Body of pancreas (tissue), 4 donors: Measurements from ENCODE around the gene ASXL1. TPM values are rescaled to one million over a fixed set of nuclear protein-coding genes. Genes with fewer than 3 reads are reported as not detected.
"Not testable (repeated sequence)": the region's sequence is repeated elsewhere in the genome, so short reads cannot be mapped to it uniquely, and the experiment has no call there.

Experiments
- ATAC-seq: fragments of 150-250 bp; one replicate; pipeline ENCODE4 v1.9.1; 2016
- DNase-seq, 4 donors: peaks; one replicate each; pipeline ENCODE4 v3.0.0-alpha.2; 2019
- H3K27ac ChIP-seq, 4 donors: fragments of 200-600 bp; sonication (generic); 1 replicate in 3 of 4; 2 replicates in 1 of 4; pipeline versions ENCODE4 v1.5.1 to v1.6.1; 2016 to 2019; ENCODE audit warnings: mild to moderate bottlenecking in 1 of 4, mixed read lengths in 1 of 4, moderate library complexity in 1 of 4
- H3K27me3 ChIP-seq, 2 donors: fragments of 200-600 bp; sonication (generic); one replicate each; pipeline ENCODE4 v1.6.0; 2016; ENCODE audit warnings: mild to moderate bottlenecking in 1 of 2
- H3K36me3 ChIP-seq, 2 donors: fragments of 200-600 bp; sonication (generic); replicated peaks in 1 of 2; 2 replicates each; pipeline ENCODE4 v1.5.1; 2016; ENCODE audit warnings: low read depth in 2 of 2; ENCODE audit not compliant: insufficient read depth in 1 of 2
- H3K4me1 ChIP-seq: fragments of 200-600 bp; sonication (generic); one replicate; pipeline ENCODE4 v1.6.0; 2016
- H3K4me3 ChIP-seq, 2 donors: fragments of 200-600 bp; sonication (generic); 1 replicate in 1 of 2; 2 replicates in 1 of 2; pipeline ENCODE4 v1.5.1; 2016 to 2019
- H3K9me3 ChIP-seq, 3 donors: fragments of 200-600 bp; sonication (generic); 1 replicate in 2 of 3; 2 replicates in 1 of 3; pipeline ENCODE4 v1.5.1; 2016
- CTCF ChIP-seq, 7 experiments: fragments of 450-650 bp in 4 of 7; fragments of 200-600 bp in 3 of 7; sonication (generic) in 3 of 7; IDR thresholded peaks; one replicate each; pipeline ENCODE4 v1.5.1; 2016 to 2019; ENCODE audit warnings: antibody characterized with exemption in 7 of 7
- POLR2A ChIP-seq, 3 donors: fragments of 450-650 bp; IDR thresholded peaks; one replicate each; pipeline ENCODE4 v1.6.1; 2016; ENCODE audit warnings: antibody characterized with exemption in 3 of 3, mild to moderate bottlenecking in 2 of 3
- WGBS, 2 donors: methylation state at CpG; one replicate each; pipeline ENCODE4 v1.1.5; 2017; 5-methylcytosine and 5-hydroxymethylcytosine counted together
- intact Hi-C: fragments of 100-400 bp; cut with DNase I; formaldehyde crosslinking; loops from one replicate; pipeline ENCODE4 v1.15.1; 2023
- total RNA-seq, 2 donors: library from RNA; depleted of rRNA; stranded (reverse); fragments of >200 nt; gene quantifications; one replicate each; pipeline ENCODE4 v1.1.0, GENCODE V29; 2016

The ASXL1 gene
- total RNA-seq, 2 donors from 2014 or later, result 57.9 to 102 TPM

GRCh38 chr20:32464401-32465091, 106.4 kb downstream of the ASXL1 start:
- intact Hi-C loops, result loop anchor here (10.0 kb wide), 1 partner anchor 100 kb away; no protein-coding TSS in a partner anchor

GRCh38 chr20:32465092-32465900, 107.2 kb downstream of the ASXL1 start:
- no peaks in the 10 kb centered on the region for H3K36me3 ChIP-seq
- intact Hi-C loops, result loop anchor here (10.0 kb wide), 1 partner anchor 100 kb away; no protein-coding TSS in a partner anchor
- peak; percentile 55 for ATAC-seq
- peak overlapping the region; percentile 84 to 94 (median 90) for H3K27ac ChIP-seq
- H3K9me3 ChIP-seq, result no peaks in the 10 kb centered on the region
- H3K4me1 ChIP-seq, result peaks cover 62% of the 10 kb centered on the region
- peak; percentile 77 to 91 (median 86) for DNase-seq
- 46 to 87% methylated on average over 5 to 24 of the region's 24 CpGs for WGBS, 2 donors
- no peaks in the 10 kb centered on the region for H3K27me3 ChIP-seq
- no peak overlapping the region for H3K4me3 ChIP-seq
- TF ChIP-seq POLR2A (IDR thresholded peaks at IDR 0.05) (peak in 2 of 3 donors; percentile 32 to 34), CTCF (IDR thresholded peaks at IDR 0.05) (no peak)

More at GRCh38 chr20:32464401-32465091, 106.4 kb downstream of the ASXL1 start:
- H3K4me3 ChIP-seq, result no peak overlapping the region
- TF ChIP-seq CTCF (IDR thresholded peaks at IDR 0.05) (no peak), POLR2A (IDR thresholded peaks at IDR 0.05) (no peak)
- H3K27me3 ChIP-seq, result no peaks in the 10 kb centered on the region
- DNase-seq, result no peak
- H3K9me3 ChIP-seq, result no peaks in the 10 kb centered on the region
- peaks cover 62% of the 10 kb centered on the region for H3K4me1 ChIP-seq
- H3K36me3 ChIP-seq, result no peaks in the 10 kb centered on the region
- WGBS, 2 donors, result 43% methylated on average over 14 to 20 of the region's 20 CpGs
- peak overlapping the region; percentile 84 to 94 (median 90) for H3K27ac ChIP-seq
- peak; percentile 9 for ATAC-seq

GRCh38 chr20:32465901-32466675, 108.0 kb downstream of the ASXL1 start:
- peak in 3 of 4 donors; percentile 16 to 48 (median 37) for DNase-seq
- H3K27ac ChIP-seq, result peak overlapping the region; percentile 84 to 94 (median 90)
- ATAC-seq, H3K4me3 ChIP-seq, H3K9me3 ChIP-seq, H3K36me3 ChIP-seq, H3K27me3 ChIP-seq: not testable (repeated sequence)
- intact Hi-C loops, result loop anchor here (10.0 kb wide), 1 partner anchor 101 kb away; no protein-coding TSS in a partner anchor
- H3K4me1 ChIP-seq, result peaks cover 62% of the 10 kb centered on the region
- WGBS, 2 donors, result 49 to 58% methylated on average over 7 to 15 of the region's 15 CpGs

- H3K36me3 ChIP-seq, result no peaks in the 10 kb centered on the region
- peaks cover 60% of the 10 kb centered on the region for H3K4me1 ChIP-seq
- TF ChIP-seq CTCF (IDR thresholded peaks at IDR 0.05) (no peak), POLR2A (IDR thresholded peaks at IDR 0.05) (no peak)
Measured at GRCh38 chr20:32466739-32467505, 108.8 kb downstream of the ASXL1 start.

More at GRCh38 chr20:32466739-32467505, 108.8 kb downstream of the ASXL1 start:
- Histone ChIP-seq H3K27ac (peak overlapping the region; percentile 35 to 91 (median 86)), H3K9me3 (no peaks in the 10 kb centered on the region), H3K27me3 (no peaks in the 10 kb centered on the region), H3K4me3 (no peak overlapping the region)
- intact Hi-C loops, result loop anchor here (10.0 kb wide), 1 partner anchor 102 kb away; no protein-coding TSS in a partner anchor
- peak in 1 of 4 donors; percentile 8 for DNase-seq
- no peak for ATAC-seq
- WGBS, 2 donors, result 80 to 91% methylated on average over 13 to 16 of the region's 16 CpGs
